GM18873 (cell line): ENCODE measurements around the gene ESPL1.
A peak's percentile ranks its signal among the peaks of the same experiment; 100 is the strongest.

ENCODE experiments used
- ATAC-seq: cut with Tn5 transposase; IDR thresholded peaks from one replicate; pipeline ENCODE4 v1.9.1; 2021; ENCODE audit warnings: mild to moderate bottlenecking, moderate library complexity, moderate number of reproducible peaks; ENCODE audit not compliant: unreplicated experiment, low FRiP score

The ESPL1 gene

GRCh38 chr12:53267999-53268629 is at the start of gene ESPL1:
TSS of gene ESPL1 (plus strand) at chr12:53268299. CDS start at chr12:53268767, 468 bp downstream.
- ATAC-seq, result peak; percentile 73

GRCh38 chr12:53218551-53219291 is 49.4 kb upstream of the ESPL1 start:
- ATAC-seq, result no peak

- no peak for ATAC-seq
These were observed 48.7 kb upstream of the ESPL1 start for GRCh38 chr12:53219292-53219955.

- peak; percentile 30 for ATAC-seq
These were observed 48.0 kb upstream of the ESPL1 start for GRCh38 chr12:53219956-53220693.

GRCh38 chr12:53220694-53221202 is 47.4 kb upstream of the ESPL1 start:
- peak; percentile 46 for ATAC-seq

DNA sequence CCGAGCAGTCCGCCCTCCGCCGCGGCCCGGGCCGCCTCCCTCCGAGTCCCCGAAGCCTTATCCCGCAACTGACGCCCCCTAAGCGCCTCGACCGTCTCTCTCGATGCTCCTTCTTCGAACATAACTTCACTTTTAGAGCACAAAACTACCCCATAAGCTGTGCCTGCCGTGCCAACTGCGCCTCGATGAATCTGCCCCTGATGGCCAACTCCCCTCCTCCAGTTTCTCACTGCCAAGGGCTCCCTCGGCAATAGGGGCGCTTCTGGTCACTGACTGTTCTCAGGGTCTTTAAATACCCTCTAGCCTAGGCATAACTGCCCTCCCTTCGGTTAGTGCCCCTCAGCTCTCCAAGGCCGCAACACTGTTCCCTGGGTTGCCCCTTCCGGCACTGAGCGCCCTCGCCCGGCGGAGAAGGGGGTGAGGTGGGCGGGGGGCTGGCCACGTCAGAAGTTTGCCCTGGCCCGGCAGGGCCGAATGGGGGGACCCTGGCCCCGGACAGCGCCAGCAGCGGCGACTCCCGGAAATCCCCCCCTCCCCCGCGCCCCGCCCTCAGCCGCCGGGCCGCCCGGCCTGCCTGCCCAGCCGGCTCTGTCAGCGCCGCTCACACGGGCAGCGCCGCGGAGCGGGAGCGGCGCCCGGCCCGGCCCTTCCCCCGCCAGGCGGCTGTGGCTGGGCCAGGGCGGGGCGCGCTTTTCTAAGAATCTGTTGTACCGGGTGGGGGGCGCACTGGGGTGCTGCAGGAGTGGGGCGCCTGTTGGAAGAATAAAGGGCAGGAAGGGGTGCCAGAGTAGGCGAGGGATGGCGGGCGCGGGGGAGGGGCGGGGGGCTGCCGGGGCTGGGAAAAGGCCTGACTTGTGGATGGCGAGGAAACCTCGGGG is 46.7 kb upstream of the ESPL1 start:
- ATAC-seq, result peak; percentile 28

DNA sequence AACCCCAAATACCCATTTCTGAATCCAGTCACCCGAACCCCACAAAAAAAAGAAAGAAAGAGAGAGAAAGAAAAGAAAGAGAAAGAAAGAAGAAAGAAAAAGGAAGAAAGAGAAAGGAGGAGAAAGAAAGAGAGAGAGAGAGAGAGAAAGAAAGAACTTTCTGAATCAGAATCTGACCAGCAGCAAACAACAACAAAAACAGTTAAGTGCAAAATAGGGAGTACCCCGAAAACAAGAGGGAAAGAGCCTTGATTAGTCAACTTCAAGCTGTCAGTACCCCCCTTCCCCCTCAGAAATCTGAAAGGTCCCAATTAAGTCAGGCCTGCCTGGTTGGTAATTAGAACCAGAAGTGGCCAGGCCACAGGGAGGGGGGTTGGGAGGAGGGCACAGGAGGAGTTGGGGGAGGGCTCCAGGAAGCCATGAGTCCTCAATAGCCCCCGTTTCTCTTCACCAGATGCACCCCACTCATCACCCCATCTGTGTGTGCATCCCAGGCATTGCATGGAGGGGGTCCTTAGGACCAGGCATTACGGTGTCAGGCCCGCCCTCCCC is 45.9 kb upstream of the ESPL1 start:
- ATAC-seq, result no peak

- ATAC-seq, result no peak
These were observed 45.3 kb upstream of the ESPL1 start for GRCh38 chr12:53222806-53223261.

GRCh38 chr12:53223389-53224060 is 44.6 kb upstream of the ESPL1 start:
- ATAC-seq, result no peak

DNA sequence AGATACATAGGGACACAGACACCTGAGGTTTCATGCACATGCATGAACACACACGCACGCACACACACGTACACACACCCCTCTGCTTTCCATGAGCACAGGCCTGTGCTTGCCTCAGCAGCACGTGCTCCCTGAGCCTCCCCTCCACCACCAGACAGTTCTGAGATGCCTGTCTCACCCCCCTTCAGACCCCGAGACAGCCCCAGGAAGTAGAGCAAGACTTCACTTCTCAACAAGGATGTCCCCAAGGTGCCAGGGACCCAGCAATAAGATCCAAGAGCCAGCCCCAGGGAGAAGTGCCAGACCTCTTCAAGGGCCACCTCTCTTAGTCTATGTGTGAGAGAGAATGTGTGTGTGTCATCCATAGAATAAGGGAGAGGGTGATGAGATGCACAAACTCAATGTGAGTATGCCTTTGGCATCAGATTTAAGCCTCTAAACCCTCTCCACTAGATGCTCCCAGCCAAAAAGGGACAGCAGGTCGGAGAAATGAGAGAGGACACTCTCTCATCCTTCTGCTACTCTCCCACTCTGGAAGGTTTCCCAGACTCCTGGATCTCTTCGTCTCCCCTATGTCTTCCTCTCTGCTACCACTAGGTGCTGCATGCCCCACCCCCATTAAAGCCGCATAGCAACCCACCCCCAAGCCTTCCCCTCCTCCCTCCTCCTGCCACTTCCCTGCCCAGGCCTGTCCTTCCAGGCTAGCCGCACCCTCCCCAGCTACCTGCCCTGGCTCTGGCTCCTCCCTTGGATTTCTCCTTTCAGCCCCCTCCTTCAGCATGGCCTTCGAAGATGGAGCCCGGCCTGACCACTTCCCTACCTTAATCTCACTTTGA is 43.8 kb upstream of the ESPL1 start:
- ATAC-seq, result no peak

- no peak for ATAC-seq
These were observed 43.0 kb upstream of the ESPL1 start for GRCh38 chr12:53224897-53225634.

DNA sequence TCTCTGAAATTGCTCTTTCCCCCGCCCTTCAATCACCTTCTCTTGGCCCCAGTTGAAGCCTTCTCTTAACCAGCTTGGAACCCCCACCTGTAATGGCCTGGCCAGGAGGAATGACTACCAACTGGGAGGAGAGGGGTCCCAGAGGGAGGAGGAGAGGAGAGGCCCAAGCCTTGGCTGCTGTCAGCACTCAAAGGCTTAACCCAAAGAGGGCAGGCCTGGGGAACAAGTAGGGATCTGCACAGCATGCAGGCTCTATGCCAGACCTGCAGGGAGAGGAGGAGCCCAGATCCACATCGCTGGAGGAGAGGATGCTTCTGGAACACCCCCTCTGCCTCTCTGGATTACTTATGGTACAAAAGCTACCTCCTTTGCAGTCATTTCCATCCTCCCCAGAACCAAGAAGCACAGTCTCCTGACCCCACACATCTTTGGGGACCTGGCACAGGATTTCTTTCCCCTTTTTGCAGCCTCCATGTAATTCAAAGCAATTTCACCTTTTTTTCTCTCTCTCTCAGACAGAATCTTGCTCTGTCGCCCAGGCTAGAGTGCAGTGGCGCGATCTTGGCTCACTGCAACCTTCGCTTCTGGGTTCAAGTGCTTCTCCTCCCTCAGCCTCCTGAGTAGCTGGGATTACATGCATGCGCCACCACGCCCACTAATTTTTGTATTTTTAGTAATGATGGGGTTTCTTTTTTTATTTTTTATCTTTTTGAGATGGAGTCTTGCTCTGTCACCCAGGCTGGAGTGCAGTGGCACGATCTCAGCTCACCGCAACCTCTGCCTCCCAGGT is 42.3 kb upstream of the ESPL1 start:
- ATAC-seq, result no peak

DNA sequence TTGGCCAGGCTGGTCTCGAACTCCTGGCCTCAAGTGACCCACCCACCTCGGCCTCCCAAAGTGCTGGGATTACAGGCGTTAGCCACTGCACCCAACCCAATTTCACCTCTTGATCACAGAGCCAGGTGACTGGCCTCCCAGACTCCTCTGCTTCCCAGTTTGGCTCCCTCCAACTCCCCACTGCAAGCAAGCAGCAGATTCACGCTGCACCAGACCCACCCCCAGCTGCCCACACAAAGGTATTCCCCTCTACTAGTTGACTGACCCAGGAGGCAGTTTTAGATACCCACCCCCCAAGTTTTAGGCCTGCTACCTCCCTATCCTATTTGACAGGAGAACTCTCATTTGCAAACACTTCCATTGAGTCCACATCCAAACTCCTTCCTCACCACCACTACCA is 41.3 kb upstream of the ESPL1 start:
- no peak for ATAC-seq

GRCh38 chr12:53227341-53227740 is 40.8 kb upstream of the ESPL1 start:
- ATAC-seq, result no peak

- ATAC-seq, result no peak
These were observed 40.3 kb upstream of the ESPL1 start for GRCh38 chr12:53227836-53228235.

- no peak for ATAC-seq
These were observed 38.6 kb upstream of the ESPL1 start for GRCh38 chr12:53229454-53229853.
